IPS-NIHi11 (cell line): ENCODE results near the gene PRCD.

Source experiments
- DNase-seq: peaks from one replicate; pipeline ENCODE4 v3.0.0; 2012; ENCODE audit warnings: mixed read lengths, low spot score

Gene PRCD

GRCh38 chr17:76540381-76541300 lies 797 bp downstream of the PRCD start:
- DNase-seq: peak; percentile 97

DNA sequence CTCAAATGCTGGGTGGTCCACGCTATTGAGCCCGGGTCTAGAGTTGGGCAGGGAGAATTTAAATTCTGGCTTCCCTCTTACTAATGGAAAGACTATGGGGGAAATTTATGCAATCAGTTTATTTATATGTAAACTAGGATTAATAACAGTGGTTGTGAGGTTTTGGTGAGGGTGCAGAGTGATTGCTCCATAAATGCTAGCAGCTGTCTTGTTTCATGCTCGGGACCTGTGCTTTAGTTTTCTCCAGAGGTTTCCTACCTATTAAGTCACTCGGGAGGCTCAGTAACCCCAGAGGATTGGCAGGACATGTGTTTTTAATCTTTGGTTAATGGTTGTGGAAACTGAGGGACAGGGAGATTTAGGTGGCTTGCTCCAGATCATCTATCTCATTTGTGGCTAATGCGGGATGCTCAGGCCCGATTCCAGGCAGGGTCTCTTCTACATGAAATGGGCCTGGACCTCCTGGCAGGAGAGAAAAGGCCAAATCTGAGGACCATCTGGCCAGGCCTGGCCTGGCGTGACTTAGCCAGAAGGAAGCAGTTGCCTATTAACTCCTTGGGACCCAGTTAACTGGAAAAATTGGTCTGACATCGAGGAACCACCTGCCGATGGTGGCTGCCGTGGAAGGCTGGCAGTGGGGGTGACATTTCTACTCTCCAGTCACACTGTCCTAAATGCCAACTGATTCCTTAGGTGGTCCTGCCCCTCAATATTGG lies 2.1 kb downstream of the PRCD start:
- no peak for DNase-seq

DNA sequence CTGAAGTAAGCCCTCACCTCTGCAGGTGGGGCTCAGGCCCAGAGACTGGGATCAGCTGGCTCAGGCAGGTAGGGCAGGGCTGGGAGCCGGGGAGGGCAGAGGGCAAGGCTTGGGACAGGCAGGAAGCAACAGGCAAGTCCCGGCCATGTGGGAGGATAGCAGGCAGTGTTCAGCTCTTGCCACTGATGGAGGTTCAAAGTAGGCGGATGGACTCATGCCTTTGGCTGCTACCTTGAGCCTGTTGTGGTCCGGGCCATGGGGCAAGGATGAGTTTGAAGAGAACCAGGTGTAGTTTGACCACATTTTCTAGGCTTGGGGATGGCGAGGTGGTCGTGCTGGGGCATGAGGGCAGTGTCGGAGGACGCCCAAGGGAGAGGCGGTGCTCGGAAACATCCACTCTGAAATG lies 2.7 kb downstream of the PRCD start:
- no peak for DNase-seq

- DNase-seq: no peak
Observed at GRCh38 chr17:76542984-76543383, 3.1 kb downstream of the PRCD start.

- DNase-seq: no peak
Observed at GRCh38 chr17:76543482-76543825, 3.6 kb downstream of the PRCD start.

DNA sequence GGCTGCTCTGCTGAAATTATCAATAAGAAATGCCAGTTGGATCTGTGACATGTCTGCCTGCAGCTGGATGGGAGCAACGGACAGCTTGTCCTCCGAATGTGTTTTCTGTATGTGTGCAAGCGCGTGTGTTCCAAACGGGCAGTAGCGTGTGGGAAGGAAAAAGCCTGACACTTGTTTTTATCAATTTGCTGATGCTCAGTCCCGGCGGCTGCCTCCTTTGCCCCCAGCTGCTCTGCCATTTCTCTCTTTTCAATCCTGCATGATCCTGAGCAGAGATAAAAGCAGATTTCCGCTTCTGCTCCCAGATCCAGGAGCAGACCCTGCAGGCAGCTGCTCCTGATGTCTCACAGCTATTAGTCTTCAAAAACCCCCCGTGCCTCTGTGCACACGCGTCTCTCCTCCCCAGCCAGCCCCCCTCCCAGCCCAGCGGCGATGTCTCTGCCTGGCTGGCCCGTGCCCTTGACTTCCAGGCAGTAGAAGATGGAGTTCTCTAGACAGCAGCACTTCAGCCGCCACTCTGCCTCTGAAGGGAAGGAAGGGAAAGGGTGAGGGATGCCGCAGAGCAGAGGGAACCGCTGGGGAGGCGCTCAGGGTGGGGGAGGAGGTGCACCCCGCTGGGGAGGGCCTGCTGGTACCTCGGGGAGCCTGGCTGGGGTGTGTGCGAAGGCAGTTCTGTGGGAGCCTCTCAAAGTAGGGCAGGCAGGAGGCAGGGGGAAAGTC lies 4.1 kb downstream of the PRCD start:
- DNase-seq: no peak

DNA sequence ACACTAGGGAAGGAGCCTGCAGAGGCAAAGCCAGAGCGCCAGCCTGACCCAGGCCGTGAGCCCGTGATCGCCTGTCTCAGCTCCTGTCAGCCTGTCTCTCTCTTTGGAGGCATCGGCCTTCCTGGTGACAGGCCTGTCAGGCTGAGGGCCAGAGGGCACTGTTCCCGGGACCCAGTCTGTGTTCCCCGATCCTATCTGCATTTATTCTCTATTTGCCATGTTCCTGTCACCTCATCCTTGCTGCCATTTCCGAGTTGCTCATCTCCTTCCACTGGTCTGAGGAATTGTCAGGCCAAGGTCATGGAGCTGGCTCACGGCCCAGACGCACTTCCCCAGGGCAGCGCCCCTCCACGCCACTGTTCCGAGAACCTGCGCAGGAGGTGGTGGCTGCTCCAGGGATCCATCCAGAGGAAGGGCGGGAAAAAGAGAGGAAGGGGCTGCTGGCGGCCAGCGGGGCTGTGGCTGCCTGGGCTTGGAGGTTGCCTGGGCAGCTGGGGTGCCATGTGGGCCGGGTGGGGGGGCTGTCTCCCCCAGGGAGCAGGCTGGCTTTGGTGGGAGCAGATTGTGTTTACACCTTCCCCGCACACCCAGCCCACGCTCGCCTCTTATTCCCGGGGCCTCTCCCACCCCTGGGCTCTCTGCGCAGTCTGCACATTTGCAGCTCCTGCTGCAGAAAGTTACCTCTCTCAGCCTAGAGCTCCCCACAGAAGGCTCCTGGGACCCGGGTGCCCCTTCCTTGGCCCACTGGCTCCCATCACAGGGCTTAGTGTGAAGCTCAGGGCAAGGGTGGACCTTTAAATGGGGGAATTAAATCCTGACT lies 4.9 kb downstream of the PRCD start:
- DNase-seq: no peak

DNA sequence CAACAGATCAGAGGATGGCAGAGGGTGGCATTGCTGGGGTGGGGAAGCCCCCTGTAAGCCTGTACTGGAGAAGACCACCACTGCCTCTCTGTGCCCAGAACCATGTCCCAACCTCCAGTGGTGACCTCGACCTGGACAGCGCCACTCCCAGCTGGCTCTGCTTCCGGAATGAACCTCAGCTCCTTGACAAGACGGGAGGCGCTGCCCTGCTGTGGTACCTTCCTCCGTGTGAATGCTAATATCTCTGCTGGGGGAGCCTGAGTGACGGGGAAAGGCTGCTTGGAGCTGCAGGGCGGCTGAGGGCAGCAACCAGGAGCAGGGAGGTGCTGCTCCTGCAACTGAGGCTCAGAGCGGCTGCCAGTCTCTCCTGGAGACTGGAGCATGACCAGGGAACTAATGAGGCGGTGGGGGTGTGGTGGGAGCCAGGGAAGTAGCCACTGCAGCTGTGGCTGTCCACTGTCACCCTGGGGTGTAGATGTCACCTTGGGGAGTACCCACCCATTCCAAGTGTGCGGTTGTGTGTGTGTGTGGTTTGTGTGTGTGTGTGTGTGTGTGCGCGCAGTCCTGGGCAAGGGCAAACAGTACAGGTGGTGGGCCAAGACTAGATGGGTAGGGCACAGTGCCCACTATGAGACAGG lies 6.2 kb downstream of the PRCD start:
- DNase-seq: no peak

DNA sequence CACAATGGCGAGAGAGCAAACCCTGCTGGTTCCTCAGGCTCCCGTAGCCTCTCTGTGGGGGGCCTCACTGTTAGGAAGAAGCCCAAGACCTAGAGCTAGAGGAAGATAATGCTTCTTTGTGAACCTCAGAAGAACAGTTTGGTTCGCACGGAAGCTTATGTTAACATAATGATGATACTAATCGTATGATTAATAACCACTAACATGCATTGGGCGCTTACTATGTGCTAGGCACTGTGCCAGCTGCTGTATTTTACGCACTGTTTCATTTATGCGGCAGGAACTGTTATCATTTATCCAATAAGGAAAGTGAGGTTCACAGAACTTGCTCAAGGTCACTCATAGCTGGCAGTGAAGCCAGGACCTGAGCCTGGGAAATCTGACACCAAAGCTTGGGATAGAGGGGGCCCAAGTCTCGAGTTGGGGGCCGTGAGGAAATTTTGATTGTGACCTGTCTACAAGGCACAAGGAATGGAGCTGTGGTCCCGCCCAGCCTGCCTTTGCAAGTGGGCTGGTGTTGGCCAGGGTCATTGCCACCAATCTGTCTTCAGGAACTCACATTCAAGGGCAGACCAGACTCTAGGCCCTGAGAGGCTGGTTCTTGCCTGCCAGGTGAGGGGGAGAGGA lies 6.8 kb downstream of the PRCD start:
- no peak for DNase-seq

GRCh38 chr17:76547183-76547641 lies 7.4 kb downstream of the PRCD start:
- peak; percentile 53 for DNase-seq

GRCh38 chr17:76547642-76548202 lies 7.9 kb downstream of the PRCD start:
- DNase-seq: no peak

DNA sequence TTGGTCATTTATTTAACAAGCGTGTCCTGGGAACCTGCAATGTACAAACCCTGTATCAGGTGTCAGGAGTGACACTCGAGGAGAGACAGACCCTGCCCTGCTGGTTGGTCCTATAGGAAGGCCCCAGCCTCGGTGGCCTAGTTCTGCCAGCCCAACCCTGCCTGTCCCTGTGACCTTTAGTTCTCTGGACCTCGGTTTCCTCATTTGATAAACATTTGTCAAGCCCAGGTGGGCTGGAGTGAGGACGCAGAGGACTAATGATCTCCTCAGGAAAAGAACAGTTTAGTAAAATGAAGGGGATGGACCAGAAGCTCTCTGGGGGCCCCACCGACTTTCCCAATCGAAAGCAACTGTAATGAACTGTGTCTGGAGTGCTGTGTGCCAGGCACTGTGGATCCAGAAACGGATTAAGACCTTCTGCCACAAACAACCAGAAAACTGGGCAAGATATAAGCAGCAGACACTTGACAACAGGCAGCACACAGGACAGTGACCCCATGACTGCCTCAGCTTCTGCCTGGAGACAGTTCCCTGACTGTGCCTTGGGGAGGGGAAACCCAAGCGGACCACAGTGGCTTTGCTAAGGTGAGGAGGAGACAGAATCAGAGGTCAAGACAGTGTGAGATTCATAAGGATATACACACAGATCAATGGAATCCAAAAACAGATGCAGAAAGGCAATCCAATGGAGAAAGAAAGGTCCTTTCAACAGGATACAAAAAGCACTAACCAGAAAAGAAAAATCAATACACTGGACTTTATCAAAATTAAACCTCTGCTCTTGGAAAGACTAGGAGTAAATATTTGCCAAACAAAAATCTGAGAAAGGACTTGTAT lies 8.8 kb downstream of the PRCD start:
- no peak for DNase-seq

GRCh38 chr17:76549215-76549518 lies 9.3 kb downstream of the PRCD start:
- no peak for DNase-seq

- DNase-seq: no peak
Observed at GRCh38 chr17:76549539-76549938, 9.7 kb downstream of the PRCD start.

GRCh38 chr17:76550712-76551615 lies 11.1 kb downstream of the PRCD start:
- no peak for DNase-seq

DNA sequence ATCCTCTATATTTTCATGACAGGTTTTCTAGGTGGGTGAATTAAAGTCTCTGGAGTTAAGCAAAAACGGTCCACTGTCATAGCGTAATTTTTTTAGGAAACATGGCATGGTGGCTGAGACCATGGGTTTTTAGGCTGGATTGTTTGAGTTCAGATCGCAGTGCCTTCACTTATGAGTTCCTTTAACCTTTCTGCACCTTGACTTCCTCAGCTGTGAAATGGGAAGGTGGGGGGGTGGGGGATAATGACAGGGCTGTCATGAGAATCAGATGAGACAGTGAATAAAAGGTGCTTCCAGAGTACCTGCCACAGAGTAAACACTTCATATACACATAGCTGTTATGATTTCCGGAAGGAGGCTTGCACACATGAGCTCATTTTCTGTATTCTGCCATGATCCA lies 11.8 kb downstream of the PRCD start:
- DNase-seq: no peak

DNA sequence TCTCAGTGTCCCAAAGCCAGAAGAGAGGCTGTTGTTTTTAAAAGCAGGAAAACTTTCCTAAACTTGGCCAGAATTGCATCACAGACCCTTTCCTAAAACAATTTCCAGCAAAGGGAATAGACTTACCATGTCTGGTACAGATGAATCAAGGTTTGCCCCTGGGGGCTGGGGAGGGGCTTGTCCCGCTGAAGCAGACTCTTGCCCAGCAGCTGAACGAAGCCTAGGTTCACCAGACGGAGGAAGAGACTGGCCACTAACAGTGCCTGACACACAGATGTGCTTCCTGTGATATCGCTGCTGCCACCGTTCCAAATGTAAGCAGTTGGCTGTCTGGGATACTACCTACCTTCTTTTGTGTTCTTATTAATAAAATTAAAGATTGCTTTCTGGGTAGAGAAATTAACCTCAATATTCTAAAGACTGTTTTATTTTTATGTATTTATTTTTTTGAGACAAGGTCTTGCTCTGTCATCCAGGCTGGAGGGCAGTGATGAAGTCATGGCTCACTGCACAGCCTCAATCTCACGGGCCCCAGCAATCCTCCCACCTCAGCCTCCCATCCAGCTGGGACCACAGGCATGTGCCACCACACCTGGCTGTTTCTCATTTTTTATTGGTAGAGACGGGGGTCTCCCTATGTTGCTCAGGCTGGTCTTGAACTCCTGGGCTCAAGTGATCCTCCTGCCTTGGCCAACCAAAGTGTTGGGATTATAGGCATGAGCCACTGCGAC lies 13.5 kb downstream of the PRCD start:
- no peak for DNase-seq

DNA sequence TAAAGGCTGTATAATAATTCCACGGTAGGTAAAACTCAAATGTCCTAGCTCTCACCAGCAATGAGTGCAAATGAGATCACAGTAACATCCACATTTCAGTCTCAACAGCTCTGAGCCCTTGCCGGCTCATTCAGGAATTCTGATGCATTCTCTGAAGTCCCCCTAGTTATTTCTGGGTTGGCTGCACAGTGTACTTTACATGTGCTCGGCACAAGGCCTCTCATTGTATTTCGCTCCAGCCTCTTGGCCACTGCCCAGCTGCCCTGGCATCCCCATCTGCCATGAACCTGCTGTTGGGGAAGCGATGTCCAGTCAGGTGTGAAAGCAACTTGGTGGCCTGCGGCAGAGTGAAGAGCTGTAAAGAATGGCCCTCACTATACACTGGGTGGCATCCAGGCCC lies 14.3 kb downstream of the PRCD start:
- DNase-seq: no peak
